CD4-positive, alpha-beta memory T cell (primary cell): Measurements from ENCODE around the gene SUPT6H. TPM values are rescaled to one million over a fixed set of nuclear protein-coding genes. Genes with fewer than 3 reads are reported as not detected.
A peak's percentile ranks its signal among the peaks of the same experiment; 100 is the strongest.
"Not testable (repeated sequence)": the region's sequence is repeated elsewhere in the genome, so short reads cannot be mapped to it uniquely, and the experiment has no call there.

Experiments used
- CTCF ChIA-PET: fragments of 350-600 bp; sonication (Branson Sonifier 250); formaldehyde crosslinking; loops from one replicate; lab custom pipeline; 2021; ENCODE audit warnings: inconsistent platforms; ENCODE audit not compliant: partially characterized antibody; lab: Charles Lee
- POLR2A ChIA-PET: fragments of 350-600 bp; sonication (Branson Sonifier 250); formaldehyde crosslinking; loops from one replicate; lab custom pipeline; 2021; ENCODE audit not compliant: partially characterized antibody; lab: Charles Lee
- DNase-seq, 5 donors: peaks; one replicate each; pipeline versions ENCODE4 v3.0.0 to v3.0.0-alpha.2; 2020 to 2022; ENCODE audit warnings: mixed read lengths in 1 of 5
- H3K27ac ChIP-seq: one replicate; pipeline ENCODE4 v1.7.0; 2013; ENCODE audit warnings: low read depth, low read length
- H3K27me3 ChIP-seq: 2 replicates; pipeline ENCODE4 v1.7.0; 2013; ENCODE audit warnings: mild to moderate bottlenecking, low read length, moderate library complexity; ENCODE audit not compliant: insufficient read depth
- H3K36me3 ChIP-seq: 2 replicates; pipeline ENCODE4 v1.7.0; 2013; ENCODE audit warnings: mild to moderate bottlenecking, low read length, moderate library complexity; ENCODE audit not compliant: insufficient read depth
- H3K4me1 ChIP-seq: 2 replicates; pipeline ENCODE4 v1.7.0; 2013; ENCODE audit warnings: mild to moderate bottlenecking, low read length, moderate library complexity; ENCODE audit not compliant: insufficient read depth
- H3K4me3 ChIP-seq, 2 donors: one replicate each; pipeline ENCODE4 v1.7.0; 2013; ENCODE audit warnings: low read length in 2 of 2, mild to moderate bottlenecking in 1 of 2
- H3K9me3 ChIP-seq, 2 donors: one replicate each; pipeline ENCODE4 v1.7.0; 2013; ENCODE audit warnings: low read length in 2 of 2, control low read depth in 1 of 2; ENCODE audit not compliant: control insufficient read depth in 1 of 2
- H3K27ac Mint-ChIP-seq, 7 donors: one replicate each; pipeline ENCODE4 v1.8.0; 2020 to 2021; ENCODE audit warnings: mixed read lengths in 7 of 7, mild to moderate bottlenecking in 6 of 7, inconsistent platforms in 3 of 7, moderate library complexity in 3 of 7
- H3K27me3 Mint-ChIP-seq, 2 donors: one replicate each; pipeline ENCODE4 v1.8.0; 2020 to 2021; ENCODE audit warnings: mixed read lengths in 2 of 2
- H3K36me3 Mint-ChIP-seq, 2 donors: one replicate each; pipeline ENCODE4 v1.8.0; 2020 to 2021; ENCODE audit warnings: mixed read lengths in 2 of 2, inconsistent platforms in 1 of 2, mild to moderate bottlenecking in 1 of 2
- H3K4me1 Mint-ChIP-seq, 4 donors: one replicate each; pipeline ENCODE4 v1.8.0; 2020 to 2021; ENCODE audit warnings: mixed read lengths in 4 of 4, mild to moderate bottlenecking in 1 of 4
- H3K4me3 Mint-ChIP-seq, 8 donors: one replicate each; pipeline ENCODE4 v1.8.0; 2020 to 2021; ENCODE audit warnings: mixed read lengths in 8 of 8, mild to moderate bottlenecking in 7 of 8, moderate library complexity in 6 of 8, inconsistent platforms in 3 of 8
- H3K9me3 Mint-ChIP-seq, 8 donors: one replicate each; pipeline ENCODE4 v1.8.0; 2020 to 2021; ENCODE audit warnings: mixed read lengths in 8 of 8, mild to moderate bottlenecking in 5 of 8, inconsistent platforms in 3 of 8, moderate library complexity in 1 of 8
- intact Hi-C: fragments of 100-400 bp; cut with micrococcal nuclease; formaldehyde crosslinking; loops from one replicate; pipeline ENCODE4 v1.15.1; 2023
- polyA plus RNA-seq, 2 donors: library from polyadenylated mRNA; unstranded; fragments of 300-500 nt; fragmentation: Illumina TruSeq; gene quantifications; one replicate each; pipeline ENCODE4 v1.2.3, GENCODE V29; 2021
- total RNA-seq, 2 experiments: library from RNA; stranded (reverse); gene quantifications; one replicate each; pipeline ENCODE4 v1.2.3, GENCODE V29; 2021

The SUPT6H gene
- total and polyA plus RNA-seq, 4 experiments from 2014 or later, result 0.81 to 102 (median 60.2) TPM

DNA sequence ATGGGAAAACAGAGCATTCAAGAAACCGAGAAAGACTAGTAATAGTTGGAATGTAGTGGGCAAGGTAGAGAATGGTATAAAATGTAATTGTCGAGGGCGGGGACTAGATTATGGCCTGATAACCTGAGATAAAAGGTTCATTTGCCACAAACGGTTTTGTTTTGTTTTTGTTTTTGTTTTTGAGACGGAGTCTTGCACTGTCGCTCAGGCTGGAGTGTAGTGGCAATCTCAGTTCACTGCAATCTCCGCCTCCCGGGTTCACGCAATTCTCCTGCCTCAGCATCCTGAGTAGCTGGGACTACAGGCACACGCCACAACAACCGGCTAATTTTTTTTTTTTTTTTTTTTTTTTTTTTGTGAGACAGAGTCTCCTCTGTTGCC, 67.9 kb downstream of the SUPT6H start:
- ChIA-PET POLR2A (interaction anchor here (0.9 to 11.0 kb wide), 6 partner anchors 10 to 168 kb away, joined by 3 to 528 read pairs (median 59); partner anchors contain the start of genes FLOT2, PROCA1, RPL23A and TRAF4), CTCF (interaction anchor here (0.6 to 6.9 kb wide), 4 partner anchors 19 to 235 kb away, joined by 3 to 492 read pairs (median 15); partner anchors contain the start of genes DHRS13 and TRAF4)
- Mint-ChIP-seq H3K27me3 (no peaks in the 10 kb centered on the region), H3K4me3 (peak overlapping the region in 1 of 8 donors; percentile 28), H3K36me3 (peaks cover 0 to 20% of the 10 kb centered on the region in 2 donors), H3K27ac (peak overlapping the region in 4 of 7 donors; percentile 42 to 88 (median 77)), H3K4me1 (peaks cover 21 to 38% (median 27%) of the 10 kb centered on the region in 4 donors), H3K9me3 (no peaks in the 10 kb centered on the region)
- intact Hi-C loops, result loop anchor here (1.0 to 10.0 kb wide), 3 partner anchors 9 to 565 kb away; partner anchors contain the start of gene NUFIP2
- H3K36me3 ChIP-seq, result peaks cover 8% of the 10 kb centered on the region
- H3K4me3 ChIP-seq, result no peak overlapping the region
- no peaks in the 10 kb centered on the region for H3K9me3 ChIP-seq
- no peaks in the 10 kb centered on the region for H3K27me3 ChIP-seq
- H3K4me1 ChIP-seq, result peaks cover 24% of the 10 kb centered on the region
- DNase-seq, result no peak
- H3K27ac ChIP-seq, result no peak overlapping the region

- DNase-seq, result no peak
- Histone ChIP-seq H3K36me3 (peaks cover 3% of the 10 kb centered on the region), H3K27ac (no peak overlapping the region), H3K4me3 (no peak overlapping the region), H3K4me1 (peaks cover 7% of the 10 kb centered on the region), H3K9me3 (no peaks in the 10 kb centered on the region), H3K27me3 (no peaks in the 10 kb centered on the region)
- Mint-ChIP-seq H3K9me3 (no peaks in the 10 kb centered on the region), H3K27me3 (no peaks in the 10 kb centered on the region), H3K4me1 (peaks cover 10 to 14% (median 11%) of the 10 kb centered on the region in 4 donors), H3K36me3 (peaks cover 0 to 5% of the 10 kb centered on the region in 2 donors), H3K4me3 (no peak overlapping the region), H3K27ac (no peak overlapping the region)
- ChIA-PET POLR2A (interaction anchor here (1.8 kb wide), 1 partner anchor 10 kb away, joined by 4 read pairs; the partner anchor contains the start of gene TRAF4), CTCF (interaction anchor here (0.6 to 1.2 kb wide), 2 partner anchors 9 to 18 kb away, joined by 3 to 4 read pairs; no protein-coding TSS in a partner anchor)
- intact Hi-C loops, result no loop called here
Observed at GRCh38 chr17:28733346-28733745, 71.3 kb downstream of the SUPT6H start.

- intact Hi-C loops, result no loop called here
- no peak overlapping the region for H3K4me3 ChIP-seq
- Mint-ChIP-seq H3K9me3 (no peaks in the 10 kb centered on the region), H3K36me3 (peaks cover 0 to 8% of the 10 kb centered on the region in 2 donors), H3K27ac (peak overlapping the region in 1 of 7 donors; percentile 35), H3K4me3 (no peak overlapping the region), H3K27me3 (no peaks in the 10 kb centered on the region), H3K4me1 (peaks cover 10 to 17% (median 12%) of the 10 kb centered on the region in 4 donors)
- POLR2A ChIA-PET, result interaction anchor here (1.6 kb wide), 1 partner anchor 10 kb away, joined by 8 read pairs; no protein-coding TSS in a partner anchor
- H3K36me3 ChIP-seq, result peaks cover 3% of the 10 kb centered on the region
- no peaks in the 10 kb centered on the region for H3K27me3 ChIP-seq
- H3K9me3 ChIP-seq, result no peaks in the 10 kb centered on the region
- CTCF ChIA-PET, result interaction anchor here (1.0 to 2.0 kb wide), 2 partner anchors 9 to 15 kb away, joined by 5 to 6 read pairs; partner anchors contain the start of gene TLCD1
- no peak for DNase-seq
- no peak overlapping the region for H3K27ac ChIP-seq
- peaks cover 10% of the 10 kb centered on the region for H3K4me1 ChIP-seq
Observed at GRCh38 chr17:28734712-28735241, 72.8 kb downstream of the SUPT6H start.

- Mint-ChIP-seq H3K27me3 (no peaks in the 10 kb centered on the region), H3K4me1 (peaks cover 10 to 15% (median 11%) of the 10 kb centered on the region in 4 donors), H3K4me3 (no peak overlapping the region), H3K9me3 (no peaks in the 10 kb centered on the region), H3K27ac (no peak overlapping the region), H3K36me3 (peaks cover 0 to 8% of the 10 kb centered on the region in 2 donors)
- peaks cover 3% of the 10 kb centered on the region for H3K36me3 ChIP-seq
- no peak for DNase-seq
- H3K27ac ChIP-seq, result no peak overlapping the region
- H3K4me3 ChIP-seq, result no peak overlapping the region
- ChIA-PET POLR2A (interaction anchor here (1.6 kb wide), 1 partner anchor 10 kb away, joined by 8 read pairs; no protein-coding TSS in a partner anchor), CTCF (interaction anchor here (1.0 to 2.0 kb wide), 2 partner anchors 9 to 15 kb away, joined by 5 to 6 read pairs; partner anchors contain the start of gene TLCD1)
- intact Hi-C loops, result no loop called here
- H3K4me1 ChIP-seq, result peaks cover 10% of the 10 kb centered on the region
- no peaks in the 10 kb centered on the region for H3K27me3 ChIP-seq
- no peaks in the 10 kb centered on the region for H3K9me3 ChIP-seq
Observed at GRCh38 chr17:28735242-28735722, 73.3 kb downstream of the SUPT6H start.

DNA sequence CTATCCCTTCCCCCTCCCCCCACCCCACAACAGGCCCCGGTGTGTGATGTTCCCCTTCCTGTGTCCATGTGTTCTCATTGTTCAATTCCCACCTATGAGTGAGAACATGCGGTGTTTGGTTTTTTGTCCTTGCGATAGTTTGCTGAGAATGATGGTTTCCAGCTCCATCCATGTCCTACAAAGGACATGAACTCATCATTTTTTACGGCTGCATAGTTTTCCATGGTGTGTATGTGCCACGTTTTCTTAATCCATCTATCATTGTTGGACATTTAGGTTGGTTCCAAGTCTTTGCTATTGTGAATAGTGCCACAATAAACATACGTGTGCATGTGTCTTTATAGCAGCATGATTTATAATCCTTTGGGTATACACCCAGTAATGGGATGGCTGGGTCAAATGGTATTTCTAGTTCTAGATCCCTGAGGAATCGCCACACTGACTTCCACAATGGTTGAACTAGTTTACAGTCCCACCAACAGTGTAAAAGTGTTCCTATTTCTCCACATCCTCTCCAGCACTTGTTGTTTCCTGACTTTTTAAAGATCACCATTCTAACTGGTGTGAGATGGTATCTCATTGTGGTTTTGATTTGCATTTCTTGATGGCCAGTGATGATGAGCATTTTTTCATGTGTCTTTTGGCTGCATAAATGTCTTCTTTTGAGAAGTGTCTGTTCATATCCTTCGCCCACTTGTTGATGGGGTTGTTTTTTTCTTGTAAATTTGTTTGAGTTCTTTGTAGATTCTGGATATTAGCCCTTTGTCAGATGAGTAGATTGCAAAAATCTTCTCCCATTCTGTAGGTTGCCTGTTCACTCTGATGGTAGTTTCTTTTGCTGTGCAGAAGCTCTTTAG, 74.1 kb downstream of the SUPT6H start:
- not testable (repeated sequence) for H3K4me3 Mint-ChIP-seq
- POLR2A ChIA-PET, result interaction anchor here (1.6 kb wide), 1 partner anchor 9 kb away, joined by 8 read pairs; no protein-coding TSS in a partner anchor

DNA sequence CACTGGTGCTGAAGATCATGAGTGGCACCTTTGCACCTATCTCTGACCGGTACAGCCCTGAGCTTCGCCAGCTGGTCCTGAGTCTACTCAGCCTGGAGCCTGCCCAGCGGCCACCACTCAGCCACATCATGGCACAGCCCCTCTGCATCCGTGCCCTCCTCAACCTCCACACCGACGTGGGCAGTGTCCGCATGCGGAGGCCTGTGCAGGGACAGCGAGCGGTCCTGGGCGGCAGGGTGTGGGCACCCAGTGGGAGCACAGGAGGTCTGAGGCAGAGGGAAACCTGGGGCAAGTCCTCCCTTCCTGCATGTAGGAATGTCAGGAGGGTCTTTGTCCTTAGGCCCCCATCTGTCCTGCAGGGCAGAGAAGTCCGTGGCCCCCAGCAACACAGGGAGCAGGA, 75.3 kb downstream of the SUPT6H start:
- Histone ChIP-seq H3K27ac (no peak overlapping the region), H3K9me3 (no peaks in the 10 kb centered on the region), H3K36me3 (peaks cover 3% of the 10 kb centered on the region), H3K27me3 (no peaks in the 10 kb centered on the region), H3K4me3 (no peak overlapping the region), H3K4me1 (peaks cover 10% of the 10 kb centered on the region)
- Mint-ChIP-seq H3K27ac (no peak overlapping the region), H3K36me3 (peaks cover 0 to 8% of the 10 kb centered on the region in 2 donors), H3K4me3 (no peak overlapping the region), H3K27me3 (no peaks in the 10 kb centered on the region), H3K9me3 (no peaks in the 10 kb centered on the region), H3K4me1 (peaks cover 9 to 15% (median 10%) of the 10 kb centered on the region in 4 donors)
- DNase-seq, result no peak
- ChIA-PET CTCF (no interaction called here), POLR2A (interaction anchor here (0.6 kb wide), 1 partner anchor 11 kb away, joined by 3 read pairs; the partner anchor contains the start of gene TLCD1)
- intact Hi-C loops, result no loop called here

More for the DNA sequence above, 74.1 kb downstream of the SUPT6H start:
- DNase-seq, H3K27me3 Mint-ChIP-seq, H3K9me3 Mint-ChIP-seq, H3K4me3 ChIP-seq, H3K27ac ChIP-seq, H3K27ac Mint-ChIP-seq, H3K36me3 ChIP-seq, H3K9me3 ChIP-seq, H3K27me3 ChIP-seq, H3K36me3 Mint-ChIP-seq, intact Hi-C loops, H3K4me1 ChIP-seq: not testable (repeated sequence)
- CTCF ChIA-PET, result interaction anchor here (2.0 kb wide), 1 partner anchor 10 kb away, joined by 6 read pairs; the partner anchor contains the start of gene TLCD1
- peaks cover 10 to 15% (median 11%) of the 10 kb centered on the region in 4 donors for H3K4me1 Mint-ChIP-seq
